Testis (tissue), 3 donors: ENCODE data around the gene ABHD16B. TPM values are rescaled to one million over a fixed set of nuclear protein-coding genes. Genes with fewer than 3 reads are reported as not detected.

ENCODE experiments used
- DNase-seq: peaks from one replicate; pipeline ENCODE4 v3.0.0-alpha.2; 2019
- H3K27ac ChIP-seq, 2 donors: fragments of 200-600 bp; sonication (generic); one replicate each; pipeline ENCODE4 v1.5.1; 2019
- H3K27me3 ChIP-seq: fragments of 200-600 bp; sonication (generic); one replicate; pipeline ENCODE4 v1.5.1; 2019
- H3K36me3 ChIP-seq: fragments of 200-600 bp; sonication (generic); one replicate; pipeline ENCODE4 v1.5.1; 2017; ENCODE audit warnings: low read depth; ENCODE audit errors: missing control alignments
- H3K4me1 ChIP-seq: fragments of 200-600 bp; sonication (generic); one replicate; pipeline ENCODE4 v1.5.1; 2019
- H3K4me3 ChIP-seq, 2 donors: fragments of 200-600 bp; sonication (generic); one replicate each; pipeline ENCODE4 v1.5.1; 2017 to 2019
- H3K9me3 ChIP-seq: fragments of 200-600 bp; sonication (generic); one replicate; pipeline ENCODE4 v1.5.1; 2017
- CTCF ChIP-seq, 3 experiments: fragments of 450-650 bp in 2 of 3; fragments of 200-600 bp in 1 of 3; sonication (generic) in 1 of 3; IDR thresholded peaks; one replicate each; pipeline ENCODE4 v1.5.1; 2016 to 2019; ENCODE audit warnings: antibody characterized with exemption in 3 of 3, mild to moderate bottlenecking in 2 of 3, moderate library complexity in 1 of 3
- POLR2A ChIP-seq: fragments of 450-650 bp; IDR thresholded peaks from one replicate; pipeline ENCODE4 v1.6.1; 2017; ENCODE audit warnings: antibody characterized with exemption, mild to moderate bottlenecking, moderate library complexity
- WGBS, 2 donors: methylation state at CpG; one replicate each; pipeline ENCODE4 v1.1.5; 2018; 5-methylcytosine and 5-hydroxymethylcytosine counted together
- intact Hi-C: fragments of 100-400 bp; cut with DNase I; formaldehyde crosslinking; loops from one replicate; pipeline ENCODE4 v1.15.1; 2023; ENCODE audit warnings: low total_unique reads
- polyA plus RNA-seq: library from polyadenylated mRNA; stranded (reverse); fragments of 350-450 nt; fragmentation: Illumina TruSeq; extraction: RNeasy Lipid Tissue Mini Kit (QIAGEN cat#74804); gene quantifications from one replicate; pipeline ENCODE4 v1.2.3, GENCODE V29; 2014; ENCODE audit warnings: low read depth, low replicate concordance; ENCODE audit not compliant: insufficient read depth
- total RNA-seq, 2 donors: library from RNA; depleted of rRNA; stranded (reverse); fragments of >200 nt; gene quantifications; one replicate each; pipeline ENCODE4 v1.2.3, GENCODE V29; 2016

The ABHD16B gene
- total and polyA plus RNA-seq, 3 donors from 2014 or later, result 10.8 to 20.9 (median 13.8) TPM

- 0 to 2% methylated on average over 11 to 29 of the region's 87 CpGs for WGBS, 2 donors
- Histone ChIP-seq H3K4me3 (peak overlapping the region; percentile 59 to 75), H3K27ac (peak overlapping the region; percentile 18 to 83), H3K4me1 (peaks cover 32% of the 10 kb centered on the region), H3K27me3 (no peaks in the 10 kb centered on the region), H3K9me3 (no peaks in the 10 kb centered on the region), H3K36me3 (no peaks in the 10 kb centered on the region)
- TF ChIP-seq POLR2A (no peak), CTCF (IDR thresholded peaks at IDR 0.05) (no peak)
- intact Hi-C loops, result no loop called here
- no peak for DNase-seq
Measured at GRCh38 chr20:63895202-63895951, 34.1 kb downstream of the ABHD16B start.

DNA sequence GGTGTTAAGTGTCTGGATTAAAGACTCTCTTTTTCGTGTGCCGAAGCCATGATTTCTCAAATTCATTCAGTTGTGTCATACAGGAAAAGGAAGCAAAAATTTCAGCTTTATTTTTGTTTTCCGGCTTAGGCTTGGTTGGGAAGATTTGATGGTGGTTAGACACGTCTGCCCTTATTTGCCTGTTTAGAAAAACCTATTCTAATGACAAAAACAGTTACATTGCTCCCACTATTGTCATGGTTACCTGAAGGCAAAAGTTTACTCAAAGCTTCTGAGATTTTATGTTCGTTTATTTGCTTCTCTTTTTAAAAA is 34.6 kb downstream of the ABHD16B start:
- Histone ChIP-seq H3K4me1 (peaks cover 32% of the 10 kb centered on the region), H3K36me3 (no peaks in the 10 kb centered on the region), H3K27me3 (no peaks in the 10 kb centered on the region), H3K4me3 (peak overlapping the region; percentile 59 to 75), H3K27ac (peak overlapping the region; percentile 18 to 83), H3K9me3 (no peaks in the 10 kb centered on the region)
- intact Hi-C loops, result no loop called here
- WGBS, 2 donors, result 0 to 1% methylated on average over 5 of the region's 5 CpGs
- TF ChIP-seq CTCF (IDR thresholded peaks at IDR 0.05) (no peak), POLR2A (no peak)
- DNase-seq, result no peak

- intact Hi-C loops, result no loop called here
- peaks cover 32% of the 10 kb centered on the region for H3K4me1 ChIP-seq
- H3K4me3 ChIP-seq, result peak overlapping the region; percentile 59 to 75
- H3K9me3 ChIP-seq, result no peaks in the 10 kb centered on the region
- 7 to 8% methylated on average over 18 of the region's 18 CpGs for WGBS, 2 donors
- TF ChIP-seq POLR2A, result no peak
- TF ChIP-seq CTCF (IDR thresholded peaks at IDR 0.05), result no peak
- DNase-seq, result peak; percentile 64
- no peaks in the 10 kb centered on the region for H3K27me3 ChIP-seq
- peak overlapping the region; percentile 18 to 83 for H3K27ac ChIP-seq
- H3K36me3 ChIP-seq, result no peaks in the 10 kb centered on the region
Measured at GRCh38 chr20:63896264-63897105, 35.2 kb downstream of the ABHD16B start.

- no peaks in the 10 kb centered on the region for H3K27me3 ChIP-seq
- H3K9me3 ChIP-seq, result no peaks in the 10 kb centered on the region
- no peak for TF ChIP-seq CTCF (IDR thresholded peaks at IDR 0.05)
- DNase-seq, result no peak
- H3K36me3 ChIP-seq, result no peaks in the 10 kb centered on the region
- peak overlapping the region in 1 of 2 donors; percentile 83 for H3K27ac ChIP-seq
- H3K4me1 ChIP-seq, result peaks cover 32% of the 10 kb centered on the region
- intact Hi-C loops, result no loop called here
- WGBS, 2 donors, result 73 to 76% methylated on average over 6 of the region's 6 CpGs
- H3K4me3 ChIP-seq, result no peak overlapping the region
Measured at GRCh38 chr20:63897978-63898561, 36.8 kb downstream of the ABHD16B start.
